Neural cell (in vitro differentiated cells): ENCODE results near the gene RTF1. TPM values are rescaled to one million over a fixed set of nuclear protein-coding genes. Genes with fewer than 3 reads are reported as not detected.

ENCODE experiments used
- H2AFZ ChIP-seq: fragments of 200-600, 300-800 bp; sonication (generic), shearing (Covaris generic); 2 replicates; pipeline ENCODE4 v1.6.0; 2014; ENCODE audit warnings: low read depth, mild to moderate bottlenecking, antibody characterized with exemption, low read length, moderate library complexity
- H3F3A ChIP-seq: fragments of 200-600 bp; shearing (Covaris generic); 2 replicates; pipeline ENCODE4 v1.6.1; 2016; ENCODE audit warnings: mild to moderate bottlenecking, moderate library complexity, mixed read lengths, antibody characterized with exemption, low read length; ENCODE audit not compliant: insufficient read depth, poor library complexity, severe bottlenecking
- H3K27ac ChIP-seq: fragments of 200-600, 300-800 bp; sonication (generic), shearing (Covaris generic); 2 replicates; pipeline ENCODE4 v1.5.1; 2014; ENCODE audit warnings: mild to moderate bottlenecking, low read length, moderate library complexity
- H3K27me3 ChIP-seq: fragments of 300-800, 200-600 bp; sonication (generic), shearing (Covaris generic); 2 replicates; pipeline ENCODE4 v1.6.0; 2014; ENCODE audit warnings: mild to moderate bottlenecking, low read depth, low read length, moderate library complexity; ENCODE audit not compliant: insufficient read depth
- H3K36me3 ChIP-seq: fragments of 300-800, 200-600 bp; sonication (generic), shearing (Covaris generic); 2 replicates; pipeline ENCODE4 v1.5.1; 2014; ENCODE audit warnings: mild to moderate bottlenecking, antibody characterized with exemption, low read length, moderate library complexity; ENCODE audit not compliant: insufficient read depth
- H3K4me2 ChIP-seq: fragments of 300-800, 200-600 bp; sonication (generic), shearing (Covaris generic); 2 replicates; pipeline ENCODE4 v1.6.0; 2014; ENCODE audit warnings: mild to moderate bottlenecking, low read length
- H3K4me3 ChIP-seq: fragments of 300-800, 200-600 bp; sonication (generic), shearing (Covaris generic); 2 replicates; pipeline ENCODE4 v1.5.1; 2014; ENCODE audit warnings: mild to moderate bottlenecking, low read length, moderate library complexity
- H3K79me2 ChIP-seq: fragments of 200-600 bp; shearing (Covaris generic); replicated peaks from 2 replicates; pipeline ENCODE4 v1.6.0; 2014; ENCODE audit warnings: mild to moderate bottlenecking, low read length, moderate library complexity; ENCODE audit not compliant: insufficient read depth
- H3K9ac ChIP-seq: fragments of 300-800, 200-600 bp; sonication (generic), shearing (Covaris generic); 2 replicates; pipeline ENCODE4 v1.6.1; 2016; ENCODE audit warnings: mild to moderate bottlenecking, low read length, mixed read lengths
- H3K9me2 ChIP-seq: fragments of 200-600 bp; shearing (Covaris generic); 2 replicates; pipeline ENCODE4 v1.6.1; 2016; ENCODE audit warnings: mild to moderate bottlenecking, low read length, mixed read lengths; ENCODE audit not compliant: insufficient read depth
- H3K9me3 ChIP-seq: fragments of 200-600, 300-800 bp; sonication (generic), shearing (Covaris generic); 2 replicates; pipeline ENCODE4 v1.6.1; 2016; ENCODE audit warnings: mild to moderate bottlenecking, mixed run types, low read length, moderate library complexity, mixed read lengths
- H4K20me1 ChIP-seq: fragments of 200-600 bp; shearing (Covaris generic); 2 replicates; pipeline ENCODE4 v1.6.1; 2016; ENCODE audit warnings: mild to moderate bottlenecking, mixed run types; ENCODE audit not compliant: insufficient read depth
- EZH2 ChIP-seq: fragments of 200-600, 300-800 bp; shearing (Covaris generic), sonication (generic); IDR thresholded peaks from 2 replicates; pipeline ENCODE4 v1.6.1; 2014; ENCODE audit warnings: antibody characterized with exemption, low read length, borderline replicate concordance, mild to moderate bottlenecking; ENCODE audit not compliant: insufficient read depth, poor library complexity, severe bottlenecking
- MXI1 ChIP-seq: fragments of 450-650 bp; conservative IDR thresholded peaks from 2 replicates; pipeline ENCODE4 v1.6.1; 2014; ENCODE audit warnings: antibody characterized with exemption, mild to moderate bottlenecking; ENCODE audit not compliant: poor library complexity, severe bottlenecking
- POLR2AphosphoS5 ChIP-seq: IDR thresholded peaks from 2 replicates; pipeline ENCODE4 v1.6.1; 2012
- RAD21 ChIP-seq: fragments of 450-650 bp; conservative IDR thresholded peaks from 2 replicates; pipeline ENCODE4 v1.6.1; 2014; ENCODE audit warnings: antibody characterized with exemption, mild to moderate bottlenecking, moderate library complexity
- SMC3 ChIP-seq: fragments of 450-650 bp; conservative IDR thresholded peaks from 2 replicates; pipeline ENCODE4 v1.6.1; 2014; ENCODE audit warnings: antibody characterized with exemption, mild to moderate bottlenecking, moderate library complexity; ENCODE audit not compliant: poor library complexity
- TAF1 ChIP-seq: IDR thresholded peaks from 2 replicates; pipeline ENCODE4 v1.6.1; 2012; ENCODE audit warnings: low read depth
- polyA plus RNA-seq: library from polyadenylated mRNA; depleted of rRNA; stranded (reverse); fragments of >200 nt; gene quantifications from 2 replicates; pipeline ENCODE4 v1.2.3, GENCODE V29; 2014
- TF ChIP-seq, protein P1 (sequence below): fragments of 450-650 bp; IDR thresholded peaks from 2 replicates; pipeline ENCODE4 v1.5.1; 2014; ENCODE audit warnings: antibody characterized with exemption, mild to moderate bottlenecking, moderate library complexity; ENCODE audit not compliant: poor library complexity, severe bottlenecking
- TF ChIP-seq, protein P2 (sequence below): IDR thresholded peaks from 2 replicates; pipeline ENCODE4 v1.6.1; 2012; ENCODE audit warnings: borderline replicate concordance

Gene RTF1
- polyA plus RNA-seq, 1 donor from 2014 or later: 84.1 TPM

DNA sequence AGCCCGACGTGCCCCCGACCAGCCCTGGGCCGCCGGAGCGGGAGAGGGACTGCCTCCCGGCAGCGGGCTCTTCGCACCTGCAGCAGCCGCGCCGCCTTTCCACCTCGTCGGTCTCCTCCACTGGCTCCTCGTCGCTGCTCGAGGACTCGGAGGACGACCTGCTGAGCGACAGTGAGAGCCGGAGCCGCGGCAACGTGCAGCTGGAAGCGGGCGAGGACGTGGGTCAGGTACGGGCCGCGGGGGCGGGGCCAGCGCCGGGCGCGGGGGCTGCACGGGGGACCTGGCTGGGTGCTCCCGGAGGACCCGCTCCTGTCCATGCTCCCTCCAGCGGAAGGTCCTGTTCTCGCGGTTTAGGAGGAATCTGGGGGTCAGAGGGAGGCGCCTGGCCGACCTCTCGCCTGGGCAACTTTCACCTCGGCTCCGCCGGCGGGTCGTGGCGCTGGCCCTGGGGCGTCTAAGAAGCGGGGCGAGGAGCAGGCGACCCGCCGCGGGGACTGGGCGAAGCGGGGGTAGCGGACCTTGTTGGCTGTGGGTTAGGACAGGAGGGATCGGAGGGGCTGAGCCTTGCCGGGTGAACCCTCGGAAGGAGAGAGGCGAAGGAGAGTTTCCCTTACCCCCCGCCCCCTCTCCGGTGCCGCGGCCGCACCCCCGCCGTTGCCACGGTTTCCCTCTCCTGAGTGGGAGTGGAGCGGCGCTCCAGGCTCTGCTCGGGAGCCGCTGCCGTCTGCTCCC lies 77.5 kb downstream of the RTF1 start:
- H4K20me1 ChIP-seq: no peaks in the 10 kb centered on the region
- peak; percentile 4 for TF ChIP-seq MXI1
- peak; percentile 31 for TF ChIP-seq POLR2AphosphoS5
- TF ChIP-seq, protein P1, sequence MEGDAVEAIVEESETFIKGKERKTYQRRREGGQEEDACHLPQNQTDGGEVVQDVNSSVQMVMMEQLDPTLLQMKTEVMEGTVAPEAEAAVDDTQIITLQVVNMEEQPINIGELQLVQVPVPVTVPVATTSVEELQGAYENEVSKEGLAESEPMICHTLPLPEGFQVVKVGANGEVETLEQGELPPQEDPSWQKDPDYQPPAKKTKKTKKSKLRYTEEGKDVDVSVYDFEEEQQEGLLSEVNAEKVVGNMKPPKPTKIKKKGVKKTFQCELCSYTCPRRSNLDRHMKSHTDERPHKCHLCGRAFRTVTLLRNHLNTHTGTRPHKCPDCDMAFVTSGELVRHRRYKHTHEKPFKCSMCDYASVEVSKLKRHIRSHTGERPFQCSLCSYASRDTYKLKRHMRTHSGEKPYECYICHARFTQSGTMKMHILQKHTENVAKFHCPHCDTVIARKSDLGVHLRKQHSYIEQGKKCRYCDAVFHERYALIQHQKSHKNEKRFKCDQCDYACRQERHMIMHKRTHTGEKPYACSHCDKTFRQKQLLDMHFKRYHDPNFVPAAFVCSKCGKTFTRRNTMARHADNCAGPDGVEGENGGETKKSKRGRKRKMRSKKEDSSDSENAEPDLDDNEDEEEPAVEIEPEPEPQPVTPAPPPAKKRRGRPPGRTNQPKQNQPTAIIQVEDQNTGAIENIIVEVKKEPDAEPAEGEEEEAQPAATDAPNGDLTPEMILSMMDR: no peak
- no peak for TF ChIP-seq RAD21
- no peak for TF ChIP-seq TAF1
- peak; percentile 84 for TF ChIP-seq EZH2
- no peaks in the 10 kb centered on the region for H3K9me3 ChIP-seq
- no peaks in the 10 kb centered on the region for H3K9me2 ChIP-seq
- H3K4me2 ChIP-seq: no peak overlapping the region
- peak overlapping the region; percentile 23 for H3K9ac ChIP-seq
- H2AFZ ChIP-seq: no peak overlapping the region
- H3K4me3 ChIP-seq: peak overlapping the region; percentile 66
- H3F3A ChIP-seq: no peaks in the 10 kb centered on the region
- peaks cover 80% of the 10 kb centered on the region for H3K27me3 ChIP-seq
- H3K36me3 ChIP-seq: no peaks in the 10 kb centered on the region
- H3K27ac ChIP-seq: no peak overlapping the region
- H3K79me2 ChIP-seq: no peaks in the 10 kb centered on the region

DNA sequence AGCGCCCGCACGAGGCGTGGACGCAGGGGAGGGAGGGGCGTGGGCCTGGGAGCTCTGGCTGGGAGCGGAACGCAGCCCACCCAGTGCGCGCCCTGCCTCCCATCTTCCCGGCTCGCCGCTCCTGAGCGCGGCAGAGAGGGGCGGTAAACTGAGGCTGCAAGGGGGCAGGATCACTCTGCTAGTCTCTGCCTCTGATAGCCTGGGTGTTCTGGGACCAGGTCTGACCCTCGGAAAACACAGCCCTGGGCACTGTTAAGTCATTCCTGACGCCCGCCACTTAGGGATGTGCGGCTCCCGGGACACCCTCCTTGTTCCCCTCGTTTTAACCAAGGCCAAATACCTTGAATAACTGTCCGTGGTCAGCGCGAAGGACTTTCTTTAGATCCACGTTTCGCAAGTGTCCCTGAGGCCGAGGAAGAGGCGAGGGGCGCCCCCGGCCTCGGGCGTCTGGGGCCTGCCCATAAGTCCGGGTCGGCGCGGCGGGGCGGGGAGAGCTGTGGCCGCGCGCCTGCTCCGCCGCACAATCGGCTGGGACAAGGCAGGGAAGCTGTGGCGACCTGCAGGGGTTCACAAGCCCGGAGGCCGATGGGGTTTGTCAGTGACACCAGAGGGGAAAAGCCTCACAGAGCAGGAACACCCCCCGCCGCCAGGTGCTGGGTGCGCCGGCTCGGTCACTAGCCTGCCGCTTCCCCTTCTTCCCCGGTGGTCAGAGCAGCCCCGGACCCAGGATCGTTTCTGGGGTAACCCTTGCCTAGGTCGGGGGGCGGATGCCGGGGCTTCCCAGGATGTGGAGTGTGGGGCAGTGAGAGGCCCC lies 78.2 kb downstream of the RTF1 start:
- Histone ChIP-seq H3F3A (no peaks in the 10 kb centered on the region), H2AFZ (no peak overlapping the region), H3K9me3 (no peaks in the 10 kb centered on the region), H3K4me3 (peak overlapping the region; percentile 66), H4K20me1 (no peaks in the 10 kb centered on the region), H3K27me3 (peaks cover 88% of the 10 kb centered on the region), H3K36me3 (no peaks in the 10 kb centered on the region), H3K79me2 (no peaks in the 10 kb centered on the region), H3K9me2 (no peaks in the 10 kb centered on the region), H3K9ac (no peak overlapping the region), H3K4me2 (no peak overlapping the region), H3K27ac (no peak overlapping the region)
- TF ChIP-seq, protein P2, sequence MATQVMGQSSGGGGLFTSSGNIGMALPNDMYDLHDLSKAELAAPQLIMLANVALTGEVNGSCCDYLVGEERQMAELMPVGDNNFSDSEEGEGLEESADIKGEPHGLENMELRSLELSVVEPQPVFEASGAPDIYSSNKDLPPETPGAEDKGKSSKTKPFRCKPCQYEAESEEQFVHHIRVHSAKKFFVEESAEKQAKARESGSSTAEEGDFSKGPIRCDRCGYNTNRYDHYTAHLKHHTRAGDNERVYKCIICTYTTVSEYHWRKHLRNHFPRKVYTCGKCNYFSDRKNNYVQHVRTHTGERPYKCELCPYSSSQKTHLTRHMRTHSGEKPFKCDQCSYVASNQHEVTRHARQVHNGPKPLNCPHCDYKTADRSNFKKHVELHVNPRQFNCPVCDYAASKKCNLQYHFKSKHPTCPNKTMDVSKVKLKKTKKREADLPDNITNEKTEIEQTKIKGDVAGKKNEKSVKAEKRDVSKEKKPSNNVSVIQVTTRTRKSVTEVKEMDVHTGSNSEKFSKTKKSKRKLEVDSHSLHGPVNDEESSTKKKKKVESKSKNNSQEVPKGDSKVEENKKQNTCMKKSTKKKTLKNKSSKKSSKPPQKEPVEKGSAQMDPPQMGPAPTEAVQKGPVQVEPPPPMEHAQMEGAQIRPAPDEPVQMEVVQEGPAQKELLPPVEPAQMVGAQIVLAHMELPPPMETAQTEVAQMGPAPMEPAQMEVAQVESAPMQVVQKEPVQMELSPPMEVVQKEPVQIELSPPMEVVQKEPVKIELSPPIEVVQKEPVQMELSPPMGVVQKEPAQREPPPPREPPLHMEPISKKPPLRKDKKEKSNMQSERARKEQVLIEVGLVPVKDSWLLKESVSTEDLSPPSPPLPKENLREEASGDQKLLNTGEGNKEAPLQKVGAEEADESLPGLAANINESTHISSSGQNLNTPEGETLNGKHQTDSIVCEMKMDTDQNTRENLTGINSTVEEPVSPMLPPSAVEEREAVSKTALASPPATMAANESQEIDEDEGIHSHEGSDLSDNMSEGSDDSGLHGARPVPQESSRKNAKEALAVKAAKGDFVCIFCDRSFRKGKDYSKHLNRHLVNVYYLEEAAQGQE: no peak
- no peak for TF ChIP-seq POLR2AphosphoS5
- no peak for TF ChIP-seq SMC3
- TF ChIP-seq EZH2: peak; percentile 30
- TF ChIP-seq RAD21: no peak
